ENCODE data around the gene SMARCE1. TPM values are rescaled to one million over a fixed set of nuclear protein-coding genes. Genes with fewer than 3 reads are reported as not detected.

The SMARCE1 gene
- total and polyA plus RNA-seq, 9 donors, result 93.2 to 154 (median 122) TPM

DNA sequence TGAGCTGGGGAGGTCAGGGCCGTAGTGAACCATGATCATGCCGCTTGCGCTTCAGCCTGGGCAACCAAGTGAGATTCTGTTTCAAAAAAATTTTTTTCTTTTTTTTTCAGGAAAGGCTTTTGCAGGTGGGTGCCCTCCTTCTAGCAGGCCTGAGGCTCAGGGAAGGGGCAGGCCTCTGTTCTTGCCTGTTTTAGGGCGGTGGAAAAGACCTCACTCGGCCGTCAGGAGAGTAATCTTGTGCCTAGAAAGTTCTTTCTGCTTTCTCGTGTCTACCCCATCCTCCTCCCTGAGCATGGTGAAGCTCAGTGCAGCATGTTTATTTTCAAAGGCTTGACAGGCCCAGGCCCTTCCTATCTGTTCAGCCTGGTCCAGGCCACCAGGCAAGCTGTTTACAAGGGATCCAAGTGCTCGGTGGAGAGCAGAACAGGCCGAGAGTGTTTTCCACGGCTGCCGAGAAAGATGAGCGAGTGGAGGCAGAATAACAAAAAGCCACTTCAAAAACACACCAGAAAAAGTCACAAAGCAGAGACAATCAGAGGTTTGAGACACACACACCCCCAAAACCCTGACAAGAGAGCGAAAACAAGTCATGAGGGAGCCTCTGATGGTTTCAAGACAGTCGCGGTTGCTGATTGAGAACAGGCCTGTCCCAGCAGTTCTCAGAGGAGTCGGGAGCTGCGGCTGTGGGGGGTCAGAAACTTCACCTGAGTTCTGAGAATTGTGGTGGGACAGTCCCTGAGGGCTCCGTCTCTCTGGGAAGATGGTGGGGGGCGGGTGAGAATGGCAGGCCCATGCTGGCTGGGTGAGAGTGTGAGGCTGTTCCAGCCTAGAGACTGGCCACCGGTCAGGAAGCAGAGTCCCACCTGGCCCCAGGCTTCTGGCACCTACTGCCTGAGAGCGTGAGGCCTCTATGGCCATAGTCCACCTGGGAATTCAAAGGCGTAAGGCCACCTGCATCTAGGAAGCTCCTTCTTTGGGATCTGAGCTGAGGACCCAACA is 44.9 kb downstream of the SMARCE1 start:
- Histone ChIP-seq H3K4me3 (ENCODE audit: low read length) (no peak overlapping the region), H3K27me3 (ENCODE audit: control insufficient read depth, insufficient read depth, low read length) (peaks cover 6% of the 10 kb centered on the region), H3K4me1 (ENCODE audit: control insufficient read depth, insufficient read depth, low read length) (no peaks in the 10 kb centered on the region), H3K36me3 (ENCODE audit: control insufficient read depth, insufficient read depth, low read length) (no peaks in the 10 kb centered on the region), H3K27ac (ENCODE audit: low read length) (no peak overlapping the region), H3K9me3 (replicated peaks; ENCODE audit: control insufficient read depth, low read depth, low read length) (no peaks in the 10 kb centered on the region)
- DNase-seq, result no peak
- WGBS (ENCODE audit: insufficient coverage), result 67% methylated on average over 17 of the region's 22 CpGs

DNA sequence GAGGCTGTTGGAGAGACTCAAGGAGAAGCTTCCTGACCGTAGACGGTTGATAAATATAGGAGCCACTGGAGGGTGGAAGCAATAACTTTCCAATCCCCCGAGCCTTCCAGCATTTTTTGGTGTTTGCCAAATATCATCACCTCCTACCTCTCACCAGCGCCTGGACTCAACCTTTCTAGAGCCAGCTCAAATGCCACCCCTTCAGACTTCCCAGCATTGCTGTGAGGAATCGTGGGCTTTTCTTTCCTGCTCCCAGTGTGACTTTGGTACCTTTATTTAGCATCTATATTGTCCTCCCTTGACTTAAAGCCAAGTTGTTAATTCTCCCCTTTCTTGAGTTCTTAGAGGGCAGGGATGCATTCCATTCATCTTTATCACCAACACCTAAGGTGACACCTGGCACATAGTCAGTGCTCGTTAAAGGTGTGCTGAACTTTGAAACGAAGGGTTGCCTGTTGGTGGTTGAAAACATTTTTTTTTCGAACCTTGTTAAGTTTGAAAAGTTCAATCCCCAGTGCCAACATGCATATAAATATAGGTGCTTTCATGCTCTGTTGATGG is 47.1 kb downstream of the SMARCE1 start:
- H3K27ac ChIP-seq (ENCODE audit: low read length), result no peak overlapping the region
- H3K9me3 ChIP-seq (replicated peaks; ENCODE audit: control insufficient read depth, low read depth, low read length), result no peaks in the 10 kb centered on the region
- no peaks in the 10 kb centered on the region for H3K4me1 ChIP-seq (ENCODE audit: control insufficient read depth, insufficient read depth, low read length)
- no peak overlapping the region for H3K4me3 ChIP-seq (ENCODE audit: low read length)
- H3K27me3 ChIP-seq (ENCODE audit: control insufficient read depth, insufficient read depth, low read length), result peaks cover 2% of the 10 kb centered on the region
- 78% methylated on average over 2 of the region's 8 CpGs for WGBS (ENCODE audit: insufficient coverage)
- no peaks in the 10 kb centered on the region for H3K36me3 ChIP-seq (ENCODE audit: control insufficient read depth, insufficient read depth, low read length)
- DNase-seq, result no peak

DNA sequence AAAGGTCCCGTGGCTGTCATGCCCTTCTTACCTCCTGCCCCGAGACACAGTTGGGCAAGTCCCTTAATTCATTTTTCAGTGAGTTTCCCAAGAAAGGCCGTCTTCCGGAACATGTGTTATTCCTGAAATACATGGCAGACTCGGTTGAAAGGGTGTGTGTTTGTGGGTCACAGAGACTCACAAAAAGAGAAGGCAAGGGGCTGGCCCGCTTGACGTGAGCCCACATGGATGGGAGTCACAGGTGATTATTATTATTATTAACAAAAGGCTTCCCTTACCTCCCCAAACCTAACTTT is 48.2 kb downstream of the SMARCE1 start:
- H3K27me3 ChIP-seq (ENCODE audit: control insufficient read depth, insufficient read depth, low read length), result peaks cover 2% of the 10 kb centered on the region
- WGBS (ENCODE audit: insufficient coverage), result 38% methylated on average over 2 of the region's 7 CpGs
- DNase-seq, result no peak
- H3K4me1 ChIP-seq (ENCODE audit: control insufficient read depth, insufficient read depth, low read length), result no peaks in the 10 kb centered on the region
- no peaks in the 10 kb centered on the region for H3K36me3 ChIP-seq (ENCODE audit: control insufficient read depth, insufficient read depth, low read length)
- no peaks in the 10 kb centered on the region for H3K9me3 ChIP-seq (replicated peaks; ENCODE audit: control insufficient read depth, low read depth, low read length)
- H3K27ac ChIP-seq (ENCODE audit: low read length), result no peak overlapping the region
- H3K4me3 ChIP-seq (ENCODE audit: low read length), result no peak overlapping the region

DNA sequence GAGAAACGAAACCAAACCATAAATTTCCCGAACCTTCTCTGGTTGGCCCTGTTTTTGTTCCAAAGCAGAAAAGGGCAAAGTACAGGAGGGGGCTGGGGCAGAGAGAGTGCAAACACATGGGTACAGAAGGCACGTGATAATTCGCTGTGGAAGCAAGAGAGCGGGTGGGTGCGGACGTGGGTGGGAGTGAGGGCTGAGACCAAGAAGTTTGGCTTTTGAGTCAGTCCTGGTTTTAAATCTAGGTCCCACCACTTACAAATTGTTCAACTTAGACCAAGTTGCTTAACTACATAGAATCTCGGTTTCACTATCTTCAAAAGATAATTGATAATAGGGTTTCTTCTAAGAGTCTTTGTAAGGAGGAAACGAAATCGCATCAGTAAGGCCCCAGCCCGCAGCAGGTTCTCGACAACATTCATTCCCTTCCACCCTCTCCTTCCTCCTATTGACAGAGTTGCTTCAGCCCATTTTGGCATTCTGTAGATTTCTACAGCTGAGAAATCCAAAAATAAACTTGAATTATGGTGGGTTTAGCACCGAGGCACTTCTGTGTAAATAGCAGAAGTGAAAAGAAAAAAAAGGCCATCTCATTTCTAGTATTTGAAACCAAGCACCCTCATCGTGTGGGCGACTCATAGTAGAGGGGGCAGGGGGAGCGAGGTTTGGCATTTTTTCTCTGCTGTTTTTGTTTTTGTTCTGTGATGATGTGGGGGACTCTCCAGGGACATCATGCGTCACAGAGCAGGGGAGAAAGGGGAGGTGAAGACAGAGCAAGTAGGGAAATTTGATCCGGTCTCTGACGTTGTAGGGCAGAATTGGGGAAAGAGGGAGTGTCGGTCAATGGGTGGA is 48.8 kb downstream of the SMARCE1 start:
- 44% methylated on average over 7 of the region's 20 CpGs for WGBS (ENCODE audit: insufficient coverage)
- no peaks in the 10 kb centered on the region for H3K4me1 ChIP-seq (ENCODE audit: control insufficient read depth, insufficient read depth, low read length)
- peak; percentile 44 for DNase-seq
- no peak overlapping the region for H3K4me3 ChIP-seq (ENCODE audit: low read length)
- peaks cover 2% of the 10 kb centered on the region for H3K27me3 ChIP-seq (ENCODE audit: control insufficient read depth, insufficient read depth, low read length)
- H3K27ac ChIP-seq (ENCODE audit: low read length), result no peak overlapping the region
- H3K9me3 ChIP-seq (replicated peaks; ENCODE audit: control insufficient read depth, low read depth, low read length), result no peaks in the 10 kb centered on the region
- no peaks in the 10 kb centered on the region for H3K36me3 ChIP-seq (ENCODE audit: control insufficient read depth, insufficient read depth, low read length)

DNA sequence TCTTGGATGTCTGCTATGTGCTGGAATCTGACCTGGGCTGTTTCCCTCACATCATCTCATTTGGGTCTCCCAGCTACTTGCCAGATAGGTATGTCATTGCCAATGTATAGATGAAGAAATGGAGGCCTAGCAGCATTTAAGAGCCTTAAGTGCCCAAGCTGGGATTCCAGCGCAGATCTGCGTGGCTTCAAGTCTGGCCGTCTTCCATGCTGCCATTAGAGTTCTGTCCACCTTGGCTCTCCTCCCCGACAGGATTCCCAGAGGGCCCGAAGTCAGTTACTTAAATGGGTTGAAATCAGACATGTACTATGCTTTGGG is 49.4 kb downstream of the SMARCE1 start:
- H3K36me3 ChIP-seq (ENCODE audit: control insufficient read depth, insufficient read depth, low read length), result no peaks in the 10 kb centered on the region
- no peak overlapping the region for H3K4me3 ChIP-seq (ENCODE audit: low read length)
- H3K27me3 ChIP-seq (ENCODE audit: control insufficient read depth, insufficient read depth, low read length), result peaks cover 2% of the 10 kb centered on the region
- DNase-seq, result no peak
- no peaks in the 10 kb centered on the region for H3K4me1 ChIP-seq (ENCODE audit: control insufficient read depth, insufficient read depth, low read length)
- H3K27ac ChIP-seq (ENCODE audit: low read length), result no peak overlapping the region
- WGBS (ENCODE audit: insufficient coverage), result 80% methylated on average over 1 of the region's 5 CpGs
- no peaks in the 10 kb centered on the region for H3K9me3 ChIP-seq (replicated peaks; ENCODE audit: control insufficient read depth, low read depth, low read length)

DNA sequence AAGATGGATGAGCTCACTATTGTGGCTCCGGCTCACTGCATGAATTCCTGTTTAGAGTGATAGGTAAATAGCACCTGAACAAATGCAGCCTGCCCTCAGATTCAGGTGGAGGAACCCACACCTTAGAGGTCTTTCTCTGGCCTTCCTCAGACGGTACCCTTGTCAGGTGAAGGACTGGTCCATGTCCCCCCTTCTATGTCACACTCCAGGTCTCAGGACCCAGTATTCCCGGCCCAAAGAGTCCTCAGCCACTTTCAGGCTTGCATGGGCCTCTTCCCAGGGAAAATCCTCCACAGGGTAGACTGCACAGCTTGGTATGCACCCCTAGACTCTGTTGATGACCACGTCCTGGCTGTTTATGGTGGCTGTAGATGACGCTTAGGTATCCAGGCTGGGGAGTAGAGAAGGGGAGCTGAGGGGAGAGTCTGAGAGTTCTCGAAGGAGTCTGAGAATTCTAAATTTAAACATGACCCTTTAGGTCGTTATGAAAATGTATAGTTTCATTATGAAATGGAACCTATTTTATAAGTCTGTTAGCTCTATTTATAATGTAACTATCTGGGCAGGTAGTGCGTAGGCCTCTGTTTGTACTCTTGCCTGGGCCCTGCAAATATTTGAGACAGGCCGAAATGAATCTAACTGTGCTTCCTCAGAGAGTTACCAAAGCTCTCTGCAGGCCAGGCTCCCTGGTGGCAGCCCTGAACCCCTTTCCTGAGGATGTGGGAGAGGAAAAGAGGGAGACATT is 49.9 kb downstream of the SMARCE1 start:
- H3K4me1 ChIP-seq (ENCODE audit: control insufficient read depth, insufficient read depth, low read length), result no peaks in the 10 kb centered on the region
- H3K27me3 ChIP-seq (ENCODE audit: control insufficient read depth, insufficient read depth, low read length), result peaks cover 2% of the 10 kb centered on the region
- no peak overlapping the region for H3K4me3 ChIP-seq (ENCODE audit: low read length)
- H3K9me3 ChIP-seq (replicated peaks; ENCODE audit: control insufficient read depth, low read depth, low read length), result no peaks in the 10 kb centered on the region
- DNase-seq, result no peak
- no peak overlapping the region for H3K27ac ChIP-seq (ENCODE audit: low read length)
- no peaks in the 10 kb centered on the region for H3K36me3 ChIP-seq (ENCODE audit: control insufficient read depth, insufficient read depth, low read length)
- 77% methylated on average over 8 of the region's 9 CpGs for WGBS (ENCODE audit: insufficient coverage)

DNA sequence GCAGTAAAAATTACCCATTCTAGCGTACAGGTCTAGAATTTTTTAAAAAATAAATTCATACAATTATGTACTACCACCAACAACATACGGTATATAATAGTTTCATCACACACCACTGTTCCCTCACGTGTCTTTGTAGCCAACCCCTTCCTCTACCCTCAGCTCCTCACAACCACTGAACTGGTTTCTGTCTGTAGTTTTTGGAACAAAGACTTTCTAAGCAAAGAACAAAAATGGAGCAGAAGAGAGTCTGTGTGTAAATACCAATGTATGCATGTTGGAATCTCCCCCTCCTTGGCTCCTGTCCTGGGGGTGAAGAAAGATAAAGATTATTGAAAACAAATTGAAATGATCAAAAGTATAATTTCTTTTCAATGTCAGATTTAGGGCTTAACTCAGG is 50.5 kb downstream of the SMARCE1 start:
- Histone ChIP-seq H3K9me3 (replicated peaks; ENCODE audit: control insufficient read depth, low read depth, low read length) (no peaks in the 10 kb centered on the region), H3K36me3 (ENCODE audit: control insufficient read depth, insufficient read depth, low read length) (no peaks in the 10 kb centered on the region), H3K4me3 (ENCODE audit: low read length) (no peak overlapping the region), H3K27ac (ENCODE audit: low read length) (no peak overlapping the region), H3K27me3 (ENCODE audit: control insufficient read depth, insufficient read depth, low read length) (peaks cover 2% of the 10 kb centered on the region), H3K4me1 (ENCODE audit: control insufficient read depth, insufficient read depth, low read length) (no peaks in the 10 kb centered on the region)
- no peak for DNase-seq
- no CpG with 5 or more reads among the region's 3 CpGs for WGBS (ENCODE audit: insufficient coverage)

DNA sequence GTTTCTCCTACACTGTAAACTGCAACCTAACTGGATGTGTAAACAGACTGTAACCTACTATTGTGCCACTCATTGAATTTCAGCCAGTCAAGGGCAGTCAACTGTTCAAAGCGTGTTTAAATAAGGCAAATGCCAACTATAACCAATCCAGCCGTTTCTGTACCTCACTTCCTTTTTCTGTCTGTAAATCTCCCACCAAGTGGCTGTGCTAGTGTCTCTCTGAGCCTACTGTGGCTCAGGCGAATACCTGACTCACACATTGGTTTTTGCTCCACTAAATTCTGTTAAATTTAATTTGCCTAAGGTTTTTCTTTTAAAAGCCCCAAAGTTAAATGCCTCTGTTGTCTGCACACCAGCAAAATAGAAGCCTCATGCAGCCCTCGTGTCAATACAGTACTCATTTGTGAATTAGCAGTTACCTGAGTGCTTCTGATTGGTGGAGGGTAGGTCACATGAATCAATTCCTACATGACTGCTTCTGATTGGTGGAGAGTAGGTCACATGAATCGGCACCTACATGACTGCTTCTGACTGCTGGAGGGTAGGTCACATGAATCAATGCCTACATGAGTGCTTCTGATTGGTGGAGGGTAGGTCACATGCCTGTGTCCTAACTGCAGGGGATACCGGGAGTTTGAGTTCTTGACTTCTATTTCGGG is 51.2 kb downstream of the SMARCE1 start:
- Histone ChIP-seq H3K27me3 (ENCODE audit: control insufficient read depth, insufficient read depth, low read length) (no peaks in the 10 kb centered on the region), H3K4me3 (ENCODE audit: low read length) (no peak overlapping the region), H3K27ac (ENCODE audit: low read length) (no peak overlapping the region), H3K36me3 (ENCODE audit: control insufficient read depth, insufficient read depth, low read length) (no peaks in the 10 kb centered on the region), H3K9me3 (replicated peaks; ENCODE audit: control insufficient read depth, low read depth, low read length) (no peaks in the 10 kb centered on the region), H3K4me1 (ENCODE audit: control insufficient read depth, insufficient read depth, low read length) (no peaks in the 10 kb centered on the region)
- 79% methylated on average over 4 of the region's 7 CpGs for WGBS (ENCODE audit: insufficient coverage)
- DNase-seq, result no peak

DNA sequence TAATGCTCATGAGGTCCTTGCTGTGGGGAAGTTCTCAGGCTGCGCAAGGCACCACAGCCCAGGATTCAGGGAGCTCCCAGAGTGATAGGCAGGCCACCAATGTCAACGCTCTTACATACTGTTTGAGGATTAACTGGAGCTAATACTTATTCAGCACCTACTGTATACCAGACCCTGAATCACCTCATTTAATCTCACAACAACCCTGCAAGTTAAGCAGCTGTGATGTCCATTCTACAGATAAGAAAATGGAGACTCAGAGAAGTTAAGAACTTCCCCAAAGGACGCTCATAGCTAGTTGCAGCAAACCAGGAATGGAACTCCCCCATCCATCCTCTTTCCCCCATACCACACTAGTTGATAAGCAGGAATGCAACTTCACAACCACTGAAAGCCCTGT is 56.9 kb downstream of the SMARCE1 start:
- H3K36me3 ChIP-seq (ENCODE audit: control insufficient read depth, insufficient read depth, low read length), result no peaks in the 10 kb centered on the region
- peaks cover 3% of the 10 kb centered on the region for H3K27me3 ChIP-seq (ENCODE audit: control insufficient read depth, insufficient read depth, low read length)
- H3K4me3 ChIP-seq (ENCODE audit: low read length), result no peak overlapping the region
- H3K9me3 ChIP-seq (replicated peaks; ENCODE audit: control insufficient read depth, low read depth, low read length), result no peaks in the 10 kb centered on the region
- H3K4me1 ChIP-seq (ENCODE audit: control insufficient read depth, insufficient read depth, low read length), result no peaks in the 10 kb centered on the region
- no CpG with 5 or more reads among the region's 3 CpGs for WGBS (ENCODE audit: insufficient coverage)
- no peak overlapping the region for H3K27ac ChIP-seq (ENCODE audit: low read length)
- DNase-seq, result no peak
